ENCODE results near the gene UBXN4.
"Not testable (repeated sequence)": the region's sequence is repeated elsewhere in the genome, so short reads cannot be mapped to it uniquely, and the experiment has no call there.

UBXN4 gene

GRCh38 chr2:135741395-135742324 lies at the start of gene UBXN4:
Gene UBXN4, plus strand, starts transcription at chr2:135741855. Its CDS starts 75 bp downstream, at chr2:135741930.
- DNase-seq = peak; percentile 94 to 96

- no peak for DNase-seq
These were observed 46.9 kb upstream of the UBXN4 start for GRCh38 chr2:135694711-135695110.

- DNase-seq = no peak
These were observed 42.8 kb upstream of the UBXN4 start for GRCh38 chr2:135698838-135699237.

GRCh38 chr2:135701442-135701841 lies 40.2 kb upstream of the UBXN4 start:
- DNase-seq = no peak

- no peak for DNase-seq
These were observed 38.4 kb upstream of the UBXN4 start for GRCh38 chr2:135703300-135703699.

GRCh38 chr2:135704075-135704474 lies 37.6 kb upstream of the UBXN4 start:
- DNase-seq = not testable (repeated sequence)

GRCh38 chr2:135708159-135708558 lies 33.5 kb upstream of the UBXN4 start:
- DNase-seq = no peak

- DNase-seq = peak; percentile 72 to 78
These were observed 31.7 kb upstream of the UBXN4 start for GRCh38 chr2:135709992-135710391.

- DNase-seq = not testable (repeated sequence)
These were observed 26.6 kb upstream of the UBXN4 start for GRCh38 chr2:135715086-135715485.

- DNase-seq = no peak
These were observed 13.5 kb upstream of the UBXN4 start for GRCh38 chr2:135728064-135728743.

GRCh38 chr2:135732561-135732960 lies 9.1 kb upstream of the UBXN4 start:
- DNase-seq = no peak

- DNase-seq = no peak
These were observed 8.6 kb upstream of the UBXN4 start for GRCh38 chr2:135733045-135733444.

- no peak for DNase-seq
These were observed 5.1 kb upstream of the UBXN4 start for GRCh38 chr2:135736546-135736945.

GRCh38 chr2:135740206-135740605 lies 1.4 kb upstream of the UBXN4 start:
- DNase-seq = no peak

- no peak for DNase-seq
These were observed 636 bp upstream of the UBXN4 start for GRCh38 chr2:135741043-135741394.

GRCh38 chr2:135742325-135742757 lies 686 bp downstream of the UBXN4 start:
- DNase-seq = peak; percentile 40 to 41

- no peak for DNase-seq
These were observed 2.2 kb downstream of the UBXN4 start for GRCh38 chr2:135743860-135744259.

GRCh38 chr2:135744760-135745314 lies 3.2 kb downstream of the UBXN4 start:
- DNase-seq = peak; percentile 13 to 36

GRCh38 chr2:135745545-135745944 lies 3.9 kb downstream of the UBXN4 start:
- DNase-seq = no peak

GRCh38 chr2:135755573-135755972 lies 13.9 kb downstream of the UBXN4 start:
- no peak for DNase-seq

- no peak for DNase-seq
These were observed 15.0 kb downstream of the UBXN4 start for GRCh38 chr2:135756692-135757091.

GRCh38 chr2:135762022-135762421 lies 20.4 kb downstream of the UBXN4 start:
- no peak for DNase-seq

- no peak for DNase-seq
These were observed 20.9 kb downstream of the UBXN4 start for GRCh38 chr2:135762530-135762929.

- DNase-seq = no peak
These were observed 27.2 kb downstream of the UBXN4 start for GRCh38 chr2:135768863-135769262.

All from activated CD4-positive, alpha-beta T cell treated with anti-CD3 and anti-CD28 coated beads, Interleukin-2, amount 50 U/mL, for 48 hours (primary cell).